Fibroblast of lung (primary cell): Measurements from ENCODE around the gene LYSMD2. TPM values are rescaled to one million over a fixed set of nuclear protein-coding genes. Genes with fewer than 3 reads are reported as not detected.
A peak's percentile ranks its signal among the peaks of the same experiment; 100 is the strongest.

ENCODE experiments used
- DNase-seq, 2 donors: peaks; one replicate each; pipeline versions ENCODE4 v3.0.0 to v3.0.0-alpha.2; 2010; ENCODE audit warnings: low read depth in 2 of 2
- H2AFZ ChIP-seq: 2 replicates; pipeline ENCODE4 v1.5.1; 2012; ENCODE audit warnings: low read length, control low read depth, inconsistent platforms
- H3K27ac ChIP-seq: 2 replicates; pipeline ENCODE4 v1.5.1; 2011; ENCODE audit warnings: low read length, control low read depth; ENCODE audit not compliant: insufficient read depth
- H3K27me3 ChIP-seq: 2 replicates; pipeline ENCODE4 v1.5.1; 2011; ENCODE audit warnings: mild to moderate bottlenecking, low read length; ENCODE audit not compliant: control insufficient read depth, insufficient read depth
- H3K36me3 ChIP-seq: 2 replicates; pipeline ENCODE4 v1.5.1; 2011; ENCODE audit warnings: low read length; ENCODE audit not compliant: control insufficient read depth, insufficient read depth
- H3K4me1 ChIP-seq: 2 replicates; pipeline ENCODE4 v1.5.1; 2011; ENCODE audit warnings: low read length; ENCODE audit not compliant: control insufficient read depth, insufficient read depth; ENCODE audit errors: extremely low read depth
- H3K4me2 ChIP-seq: 2 replicates; pipeline ENCODE4 v1.5.1; 2011; ENCODE audit warnings: low read length, control low read depth; ENCODE audit not compliant: insufficient read depth; ENCODE audit errors: extremely low read depth
- H3K4me3 ChIP-seq, 4 experiments: fragments of 200-600 bp in 1 of 4; sonication (generic) in 1 of 4; replicated peaks in 1 of 4; 2 replicates each; pipeline ENCODE4 v1.5.1; 2011 to 2016; ENCODE audit warnings: low read length in 4 of 4, low read depth in 3 of 4, mild to moderate bottlenecking in 3 of 4, control low read depth in 2 of 4, inconsistent platforms in 1 of 4, mixed read lengths in 1 of 4; ENCODE audit not compliant: insufficient read depth in 1 of 4; ENCODE audit errors: control extremely low read depth in 1 of 4
- H3K79me2 ChIP-seq: 2 replicates; pipeline ENCODE4 v1.5.1; 2012; ENCODE audit warnings: mild to moderate bottlenecking, low read length, inconsistent platforms; ENCODE audit not compliant: control insufficient read depth, insufficient read depth
- H3K9ac ChIP-seq: 2 replicates; pipeline ENCODE4 v1.5.1; 2011; ENCODE audit warnings: mild to moderate bottlenecking, low read length, control low read depth; ENCODE audit not compliant: insufficient read depth
- H3K9me3 ChIP-seq: 2 replicates; pipeline ENCODE4 v1.5.1; 2012; ENCODE audit warnings: low read depth, low read length; ENCODE audit not compliant: control insufficient read depth, insufficient read depth
- H4K20me1 ChIP-seq: 2 replicates; pipeline ENCODE4 v1.5.1; 2011; ENCODE audit warnings: low read length; ENCODE audit not compliant: control insufficient read depth, insufficient read depth; ENCODE audit errors: extremely low read depth
- EZH2 ChIP-seq: IDR thresholded peaks from 2 replicates; pipeline ENCODE4 v1.5.1; 2012; ENCODE audit warnings: low read length, control low read depth, mild to moderate bottlenecking; ENCODE audit errors: missing control alignments
- polyA plus RNA-seq, 2 donors: library from polyadenylated mRNA; depleted of rRNA in 1 of 2; stranded (reverse) in 1 of 2; unstranded in 1 of 2; fragments of >200 nt; gene quantifications; 2 replicates each; pipeline ENCODE4 v1.2.1, GENCODE V29; 2011 to 2012; ENCODE audit warnings: missing spikeins in 1 of 2
- total RNA-seq: library from RNA; depleted of rRNA; stranded (reverse); fragments of >200 nt; gene quantifications from 2 replicates; pipeline ENCODE4 v1.2.1, GENCODE V29; 2014
- TF ChIP-seq, protein P1 (sequence below), 2 donors: IDR thresholded peaks in 1 of 2; conservative IDR thresholded peaks in 1 of 2; 1 replicate in 1 of 2; 2 replicates in 1 of 2; pipeline ENCODE4 v1.5.1; 2011 to 2012; ENCODE audit warnings: low read length in 2 of 2, control low read depth in 1 of 2, inconsistent platforms in 1 of 2, low read depth in 1 of 2, mild to moderate bottlenecking in 1 of 2

Gene LYSMD2
- total and polyA plus RNA-seq, 2 donors (not counting 1 experiment from before 2014, with no cell fraction given) = 7.8 to 10.1 TPM

- Histone ChIP-seq H3K4me1 (peaks cover 2% of the 10 kb centered on the region), H3K4me3 (peak overlapping the region in 1 of 4 experiments; percentile 58), H3K27ac (no peak overlapping the region), H3K79me2 (no peaks in the 10 kb centered on the region), H3K9ac (no peak overlapping the region), H4K20me1 (no peaks in the 10 kb centered on the region), H3K27me3 (no peaks in the 10 kb centered on the region), H2AFZ (no peak overlapping the region), H3K36me3 (no peaks in the 10 kb centered on the region), H3K4me2 (no peak overlapping the region), H3K9me3 (no peaks in the 10 kb centered on the region)
- no peak for DNase-seq
- TF ChIP-seq, protein P1, sequence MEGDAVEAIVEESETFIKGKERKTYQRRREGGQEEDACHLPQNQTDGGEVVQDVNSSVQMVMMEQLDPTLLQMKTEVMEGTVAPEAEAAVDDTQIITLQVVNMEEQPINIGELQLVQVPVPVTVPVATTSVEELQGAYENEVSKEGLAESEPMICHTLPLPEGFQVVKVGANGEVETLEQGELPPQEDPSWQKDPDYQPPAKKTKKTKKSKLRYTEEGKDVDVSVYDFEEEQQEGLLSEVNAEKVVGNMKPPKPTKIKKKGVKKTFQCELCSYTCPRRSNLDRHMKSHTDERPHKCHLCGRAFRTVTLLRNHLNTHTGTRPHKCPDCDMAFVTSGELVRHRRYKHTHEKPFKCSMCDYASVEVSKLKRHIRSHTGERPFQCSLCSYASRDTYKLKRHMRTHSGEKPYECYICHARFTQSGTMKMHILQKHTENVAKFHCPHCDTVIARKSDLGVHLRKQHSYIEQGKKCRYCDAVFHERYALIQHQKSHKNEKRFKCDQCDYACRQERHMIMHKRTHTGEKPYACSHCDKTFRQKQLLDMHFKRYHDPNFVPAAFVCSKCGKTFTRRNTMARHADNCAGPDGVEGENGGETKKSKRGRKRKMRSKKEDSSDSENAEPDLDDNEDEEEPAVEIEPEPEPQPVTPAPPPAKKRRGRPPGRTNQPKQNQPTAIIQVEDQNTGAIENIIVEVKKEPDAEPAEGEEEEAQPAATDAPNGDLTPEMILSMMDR (conservative IDR thresholded peaks at IDR 0.05 in 1 of 2, IDR thresholded peaks at IDR 0.05 in 1 of 2; ENCODE audit: low read depth in 1 of 2, low read length in 2 of 2) = no peak
- TF ChIP-seq EZH2 = no peak
Measured at GRCh38 chr15:51738553-51738952, 1.1 kb upstream of the LYSMD2 start.

GRCh38 chr15:51736751-51737521 lies 519 bp downstream of the LYSMD2 start:
- Histone ChIP-seq H3K36me3 (no peaks in the 10 kb centered on the region), H3K4me1 (peaks cover 2% of the 10 kb centered on the region), H3K4me3 (peak overlapping the region; percentile 37 to 72 (median 52)), H3K79me2 (no peaks in the 10 kb centered on the region), H3K9ac (peak overlapping the region; percentile 48), H3K27ac (no peak overlapping the region), H3K4me2 (peak overlapping the region; percentile 67), H4K20me1 (no peaks in the 10 kb centered on the region), H3K9me3 (no peaks in the 10 kb centered on the region), H3K27me3 (no peaks in the 10 kb centered on the region), H2AFZ (peak overlapping the region; percentile 68)
- peak; percentile 12 to 20 for DNase-seq
- no peak for TF ChIP-seq EZH2
- TF ChIP-seq, protein P1 (conservative IDR thresholded peaks at IDR 0.05 in 1 of 2, IDR thresholded peaks at IDR 0.05 in 1 of 2; ENCODE audit: low read depth in 1 of 2, low read length in 2 of 2) = no peak

DNA sequence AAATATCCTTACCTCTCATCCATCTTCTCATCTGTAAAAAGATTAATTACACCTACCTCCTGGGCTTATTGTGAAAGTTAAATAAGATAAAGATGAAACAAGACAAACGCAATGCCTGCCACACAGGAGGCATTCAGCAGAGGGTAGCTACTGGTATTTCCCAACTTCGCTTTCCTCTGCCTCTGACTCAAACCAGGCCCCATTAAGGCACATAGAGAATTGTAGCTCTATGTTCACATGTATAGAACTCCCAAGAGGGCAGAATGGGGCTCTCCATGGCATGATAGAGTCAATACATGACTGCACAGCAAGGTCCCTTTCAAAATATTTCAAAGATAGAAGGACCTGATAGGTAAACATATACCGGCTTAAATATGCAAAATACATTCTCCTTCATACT lies 1.4 kb downstream of the LYSMD2 start:
- Histone ChIP-seq H2AFZ (no peak overlapping the region), H3K9me3 (no peaks in the 10 kb centered on the region), H3K36me3 (no peaks in the 10 kb centered on the region), H3K9ac (no peak overlapping the region), H3K4me3 (peak overlapping the region in 2 of 4 experiments; percentile 66 to 72), H4K20me1 (no peaks in the 10 kb centered on the region), H3K27me3 (no peaks in the 10 kb centered on the region), H3K79me2 (no peaks in the 10 kb centered on the region), H3K27ac (no peak overlapping the region), H3K4me1 (peaks cover 5% of the 10 kb centered on the region), H3K4me2 (peak overlapping the region; percentile 67)
- TF ChIP-seq, protein P1 (conservative IDR thresholded peaks at IDR 0.05 in 1 of 2, IDR thresholded peaks at IDR 0.05 in 1 of 2; ENCODE audit: low read depth in 1 of 2, low read length in 2 of 2) = no peak
- TF ChIP-seq EZH2 = no peak
- no peak for DNase-seq
